HepG2 (cell line): ENCODE data around the gene HNRNPF. TPM values are rescaled to one million over a fixed set of nuclear protein-coding genes. Genes with fewer than 3 reads are reported as not detected.
A peak's percentile ranks its signal among the peaks of the same experiment; 100 is the strongest.

Experiments
- ELF3 ChIP-seq: IDR thresholded peaks from 2 replicates; pipeline ENCODE4 v1.6.1; 2016; ENCODE audit warnings: missing genetic modification reagents, missing compliant biosample characterization
- KDM5B ChIP-seq: sonication (generic); formaldehyde crosslinking; IDR thresholded peaks from 2 replicates; pipeline ENCODE4 v1.4.0; 2020; ENCODE audit warnings: missing genetic modification reagents, mild to moderate bottlenecking, borderline replicate concordance
- MAZ ChIP-seq, 2 experiments: sonication (generic) in 1 of 2; formaldehyde crosslinking in 1 of 2; IDR thresholded peaks; 2 replicates each; pipeline versions ENCODE4 v1.5.0 to v1.6.1; 2012 to 2020; ENCODE audit warnings: low read depth in 2 of 2, mild to moderate bottlenecking in 2 of 2, borderline replicate concordance in 1 of 2, improper control_type of control experiment in 1 of 2, low read length in 1 of 2, missing genetic modification reagents in 1 of 2, moderate library complexity in 1 of 2
- MIER3 ChIP-seq: IDR thresholded peaks from 2 replicates; pipeline ENCODE4 v1.6.1; 2016; ENCODE audit warnings: missing compliant biosample characterization, borderline replicate concordance
- MIXL1 ChIP-seq: IDR thresholded peaks from 2 replicates; pipeline ENCODE4 v1.6.1; 2016
- RARG ChIP-seq: sonication (generic); formaldehyde crosslinking; IDR thresholded peaks from 2 replicates; pipeline ENCODE4 v1.4.0; 2020; ENCODE audit warnings: low read depth, mild to moderate bottlenecking, missing genetic modification reagents
- RCOR2 ChIP-seq: IDR thresholded peaks from 2 replicates; pipeline ENCODE4 v1.6.1; 2016; ENCODE audit warnings: missing biosample characterization, missing genetic modification reagents
- TEAD2 ChIP-seq: sonication (generic); formaldehyde crosslinking; IDR thresholded peaks from 2 replicates; pipeline ENCODE4 v1.9.0; 2021; ENCODE audit warnings: missing genetic modification reagents
- ZNF550 ChIP-seq: sonication (generic); formaldehyde crosslinking; IDR thresholded peaks from 2 replicates; pipeline ENCODE4 v1.4.0; 2020; ENCODE audit warnings: mild to moderate bottlenecking, missing genetic modification reagents, borderline replicate concordance
- ZNF841 ChIP-seq: sonication (generic); formaldehyde crosslinking; IDR thresholded peaks from 2 replicates; pipeline ENCODE4 v1.8.1; 2023; ENCODE audit warnings: missing genetic modification reagents, borderline replicate concordance
- polyA plus RNA-seq, 8 experiments: library from polyadenylated mRNA; depleted of rRNA in 3 of 8; stranded (reverse) in 7 of 8; unstranded in 1 of 8; fragments of >200 nt; fragmentation: Illumina TruSeq in 4 of 8; extraction: Trizol in 4 of 8; gene quantifications; 2 replicates each; pipeline versions ENCODE4 v1.2.1 to v1.2.3, GENCODE V29; 2011 to 2016; ENCODE audit warnings: low read depth in 4 of 8, missing spikeins in 1 of 8, mixed read lengths in 1 of 8; ENCODE audit not compliant: insufficient read depth in 1 of 8
- total RNA-seq, 5 experiments: library from RNA; depleted of rRNA; stranded (reverse); fragments of >200 nt; fragmentation: Illumina TruSeq; extraction: Trizol; gene quantifications; 2 replicates each; pipeline ENCODE4 v1.2.3, GENCODE V29; 2016; ENCODE audit warnings: low read depth in 1 of 5
- TF ChIP-seq, protein P1 (sequence below): sonication (generic); formaldehyde crosslinking; IDR thresholded peaks from 2 replicates; pipeline ENCODE4 v1.4.0; 2020; ENCODE audit warnings: missing genetic modification reagents
- TF ChIP-seq, protein P2 (sequence below): sonication (generic); formaldehyde crosslinking; IDR thresholded peaks from 2 replicates; pipeline ENCODE4 v1.8.1; 2023; ENCODE audit warnings: mild to moderate bottlenecking, missing genetic modification reagents
- TF ChIP-seq, protein P3 (sequence below): fragments of 450-650 bp; IDR thresholded peaks from 2 replicates; pipeline ENCODE4 v1.6.1; 2017
- TF ChIP-seq, protein P4 (sequence below): sonication (generic); formaldehyde crosslinking; IDR thresholded peaks from 2 replicates; pipeline ENCODE4 v1.4.0; 2020; ENCODE audit warnings: mild to moderate bottlenecking, missing genetic modification reagents
- TF ChIP-seq, protein P5 (sequence below): sonication (generic); formaldehyde crosslinking; IDR thresholded peaks from 2 replicates; pipeline ENCODE4 v1.5.1; 2020; ENCODE audit warnings: missing genetic modification reagents, mild to moderate bottlenecking, borderline replicate concordance

Gene HNRNPF
- total and polyA plus RNA-seq, 2 of the 13 experiments (the other 11 are each of a cell fraction or from before 2014, with no cell fraction given) = 166 to 308 TPM

DNA sequence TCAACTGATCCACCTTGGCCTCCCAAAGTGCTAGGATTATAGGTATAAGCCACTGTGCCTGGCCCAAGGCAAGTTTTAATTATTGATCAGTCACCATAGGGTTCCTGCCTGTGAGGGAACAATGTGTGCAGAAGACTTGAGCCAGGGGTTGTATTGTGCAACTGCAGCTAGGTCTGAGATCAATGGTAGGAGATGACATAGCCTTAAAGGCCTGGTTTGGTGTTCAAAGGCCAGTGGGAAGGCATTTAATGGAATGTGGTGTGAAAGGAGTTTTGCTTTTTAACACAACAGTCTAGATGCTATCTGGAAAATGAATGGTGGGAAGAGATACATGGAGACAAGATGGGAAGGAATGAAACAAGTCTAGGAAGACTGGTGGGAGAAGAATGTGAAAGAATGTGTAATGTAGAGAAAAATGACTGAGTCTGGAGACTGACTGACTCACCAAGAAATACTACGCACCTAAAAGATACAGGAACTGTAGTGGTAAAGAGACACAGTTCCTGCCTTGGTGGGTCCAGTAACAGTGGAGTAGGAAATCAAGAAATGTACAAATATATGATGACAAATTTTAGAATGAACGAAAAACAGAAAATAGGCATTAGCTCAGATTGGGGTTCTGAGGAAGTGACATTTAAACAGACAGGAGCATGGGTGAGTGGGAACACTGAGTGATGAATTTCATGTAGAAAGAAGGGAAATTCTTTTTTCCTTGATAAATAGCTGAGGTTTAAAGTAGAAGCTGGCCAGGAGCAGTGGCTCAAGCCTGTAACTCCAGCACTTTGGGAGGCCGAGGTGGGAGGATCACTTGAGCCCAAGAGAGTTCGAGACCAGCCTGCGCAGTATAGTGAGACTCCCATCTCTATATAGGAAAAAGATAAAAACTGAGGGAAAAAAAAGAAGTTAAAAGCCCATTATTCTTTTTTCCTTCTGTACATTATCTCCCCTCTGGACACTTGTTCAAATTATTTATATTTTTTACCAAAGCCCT lies 9.4 kb downstream of the HNRNPF start (continued):
- TF ChIP-seq, protein P1, sequence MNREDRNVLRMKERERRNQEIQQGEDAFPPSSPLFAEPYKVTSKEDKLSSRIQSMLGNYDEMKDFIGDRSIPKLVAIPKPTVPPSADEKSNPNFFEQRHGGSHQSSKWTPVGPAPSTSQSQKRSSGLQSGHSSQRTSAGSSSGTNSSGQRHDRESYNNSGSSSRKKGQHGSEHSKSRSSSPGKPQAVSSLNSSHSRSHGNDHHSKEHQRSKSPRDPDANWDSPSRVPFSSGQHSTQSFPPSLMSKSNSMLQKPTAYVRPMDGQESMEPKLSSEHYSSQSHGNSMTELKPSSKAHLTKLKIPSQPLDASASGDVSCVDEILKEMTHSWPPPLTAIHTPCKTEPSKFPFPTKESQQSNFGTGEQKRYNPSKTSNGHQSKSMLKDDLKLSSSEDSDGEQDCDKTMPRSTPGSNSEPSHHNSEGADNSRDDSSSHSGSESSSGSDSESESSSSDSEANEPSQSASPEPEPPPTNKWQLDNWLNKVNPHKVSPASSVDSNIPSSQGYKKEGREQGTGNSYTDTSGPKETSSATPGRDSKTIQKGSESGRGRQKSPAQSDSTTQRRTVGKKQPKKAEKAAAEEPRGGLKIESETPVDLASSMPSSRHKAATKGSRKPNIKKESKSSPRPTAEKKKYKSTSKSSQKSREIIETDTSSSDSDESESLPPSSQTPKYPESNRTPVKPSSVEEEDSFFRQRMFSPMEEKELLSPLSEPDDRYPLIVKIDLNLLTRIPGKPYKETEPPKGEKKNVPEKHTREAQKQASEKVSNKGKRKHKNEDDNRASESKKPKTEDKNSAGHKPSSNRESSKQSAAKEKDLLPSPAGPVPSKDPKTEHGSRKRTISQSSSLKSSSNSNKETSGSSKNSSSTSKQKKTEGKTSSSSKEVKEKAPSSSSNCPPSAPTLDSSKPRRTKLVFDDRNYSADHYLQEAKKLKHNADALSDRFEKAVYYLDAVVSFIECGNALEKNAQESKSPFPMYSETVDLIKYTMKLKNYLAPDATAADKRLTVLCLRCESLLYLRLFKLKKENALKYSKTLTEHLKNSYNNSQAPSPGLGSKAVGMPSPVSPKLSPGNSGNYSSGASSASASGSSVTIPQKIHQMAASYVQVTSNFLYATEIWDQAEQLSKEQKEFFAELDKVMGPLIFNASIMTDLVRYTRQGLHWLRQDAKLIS (CRISPR knock-in tag) = peak; percentile 76; the same call in 1 of the 2 replicates
- TF ChIP-seq, protein P2, sequence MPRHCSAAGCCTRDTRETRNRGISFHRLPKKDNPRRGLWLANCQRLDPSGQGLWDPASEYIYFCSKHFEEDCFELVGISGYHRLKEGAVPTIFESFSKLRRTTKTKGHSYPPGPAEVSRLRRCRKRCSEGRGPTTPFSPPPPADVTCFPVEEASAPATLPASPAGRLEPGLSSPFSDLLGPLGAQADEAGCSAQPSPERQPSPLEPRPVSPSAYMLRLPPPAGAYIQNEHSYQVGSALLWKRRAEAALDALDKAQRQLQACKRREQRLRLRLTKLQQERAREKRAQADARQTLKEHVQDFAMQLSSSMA (CRISPR knock-in tag) = no peak
- TF ChIP-seq RCOR2 (CRISPR knock-in tag) (peak; percentile 79; the same call in 1 of the 2 replicates), MIER3 (CRISPR knock-in tag) (peak; percentile 21; the same call in 1 of the 2 replicates), MAZ (IDR thresholded peaks at IDR 0.05; ENCODE audit: borderline replicate concordance, low read depth, low read length) (no peak), MAZ (CRISPR knock-in tag; IDR thresholded peaks at IDR 0.05; ENCODE audit: low read depth) (no peak), TEAD2 (CRISPR knock-in tag) (no peak), ZNF550 (no peak), ZNF841 (CRISPR knock-in tag) (no peak), RARG (CRISPR knock-in tag) (no peak), MIXL1 (CRISPR knock-in tag) (peak; percentile 50; the same call in 1 of the 2 replicates), KDM5B (CRISPR knock-in tag) (no peak), ELF3 (CRISPR knock-in tag) (peak; percentile 32; the same call in 1 of the 2 replicates)
- TF ChIP-seq, protein P3, sequence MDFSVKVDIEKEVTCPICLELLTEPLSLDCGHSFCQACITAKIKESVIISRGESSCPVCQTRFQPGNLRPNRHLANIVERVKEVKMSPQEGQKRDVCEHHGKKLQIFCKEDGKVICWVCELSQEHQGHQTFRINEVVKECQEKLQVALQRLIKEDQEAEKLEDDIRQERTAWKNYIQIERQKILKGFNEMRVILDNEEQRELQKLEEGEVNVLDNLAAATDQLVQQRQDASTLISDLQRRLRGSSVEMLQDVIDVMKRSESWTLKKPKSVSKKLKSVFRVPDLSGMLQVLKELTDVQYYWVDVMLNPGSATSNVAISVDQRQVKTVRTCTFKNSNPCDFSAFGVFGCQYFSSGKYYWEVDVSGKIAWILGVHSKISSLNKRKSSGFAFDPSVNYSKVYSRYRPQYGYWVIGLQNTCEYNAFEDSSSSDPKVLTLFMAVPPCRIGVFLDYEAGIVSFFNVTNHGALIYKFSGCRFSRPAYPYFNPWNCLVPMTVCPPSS = no peak
- TF ChIP-seq, protein P4, sequence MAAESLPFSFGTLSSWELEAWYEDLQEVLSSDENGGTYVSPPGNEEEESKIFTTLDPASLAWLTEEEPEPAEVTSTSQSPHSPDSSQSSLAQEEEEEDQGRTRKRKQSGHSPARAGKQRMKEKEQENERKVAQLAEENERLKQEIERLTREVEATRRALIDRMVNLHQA = no peak
- TF ChIP-seq, protein P5, sequence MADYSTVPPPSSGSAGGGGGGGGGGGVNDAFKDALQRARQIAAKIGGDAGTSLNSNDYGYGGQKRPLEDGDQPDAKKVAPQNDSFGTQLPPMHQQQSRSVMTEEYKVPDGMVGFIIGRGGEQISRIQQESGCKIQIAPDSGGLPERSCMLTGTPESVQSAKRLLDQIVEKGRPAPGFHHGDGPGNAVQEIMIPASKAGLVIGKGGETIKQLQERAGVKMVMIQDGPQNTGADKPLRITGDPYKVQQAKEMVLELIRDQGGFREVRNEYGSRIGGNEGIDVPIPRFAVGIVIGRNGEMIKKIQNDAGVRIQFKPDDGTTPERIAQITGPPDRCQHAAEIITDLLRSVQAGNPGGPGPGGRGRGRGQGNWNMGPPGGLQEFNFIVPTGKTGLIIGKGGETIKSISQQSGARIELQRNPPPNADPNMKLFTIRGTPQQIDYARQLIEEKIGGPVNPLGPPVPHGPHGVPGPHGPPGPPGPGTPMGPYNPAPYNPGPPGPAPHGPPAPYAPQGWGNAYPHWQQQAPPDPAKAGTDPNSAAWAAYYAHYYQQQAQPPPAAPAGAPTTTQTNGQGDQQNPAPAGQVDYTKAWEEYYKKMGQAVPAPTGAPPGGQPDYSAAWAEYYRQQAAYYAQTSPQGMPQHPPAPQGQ (CRISPR knock-in tag) = no peak
